ENCODE data around the gene TMEM80. TPM values are rescaled to one million over a fixed set of nuclear protein-coding genes. Genes with fewer than 3 reads are reported as not detected.

Gene TMEM80
- total and polyA plus RNA-seq, 9 of the 15 experiments (the other 6 are each of a cell fraction or from before 2014, with no cell fraction given) = 5.1 to 30.1 (median 12.4) TPM

GRCh38 chr11:742571-743201 lies 47.1 kb downstream of the TMEM80 start (continued):
- TF ChIP-seq AFF4 (CRISPR knock-in tag; IDR thresholded peaks at IDR 0.05) = no peak

- peak; percentile 62 for TF ChIP-seq ZNF592 (IDR thresholded peaks at IDR 0.05)
- no peak for TF ChIP-seq NR2C1 (IDR thresholded peaks at IDR 0.05)
- TF ChIP-seq NR2C1 (tag; IDR thresholded peaks at IDR 0.05) = peak; percentile 17; the same call in 1 of the 2 replicates
- TF ChIP-seq SP1 (CRISPR knock-in tag; IDR thresholded peaks at IDR 0.05) = 0 out of 2 replicates have a peak, but pooled peaks have one; percentile 31
- peak; percentile 35; the same call in 1 of the 2 replicates for TF ChIP-seq ZNF384 (IDR thresholded peaks at IDR 0.05; ENCODE audit: low read depth, low read length)
- TF ChIP-seq STAT6 (CRISPR knock-in tag; IDR thresholded peaks at IDR 0.05) = no peak
- peak; percentile 77 for TF ChIP-seq NFIC (IDR thresholded peaks at IDR 0.05)
- H3K36me3 ChIP-seq (ENCODE audit: control insufficient read depth, insufficient read depth, low read length) = peaks cover 18% of the 10 kb centered on the region
- H3K4me3 ChIP-seq = no peak overlapping the region
- H3K27ac ChIP-seq (ENCODE audit: extremely low read depth, low read depth, low read length) = peak overlapping the region; percentile 45; the same call in 1 of the 3 replicates
- ChIA-PET CTCF (ENCODE audit: low intra/inter-chr PET ratio) (no interaction called here), POLR2A (interaction anchor here (0.5 to 7.4 kb wide), 3 partner anchors 15 to 42 kb away, joined by 3 to 88 read pairs (median 3); no protein-coding TSS in a partner anchor)
- H3K4me2 ChIP-seq (ENCODE audit: insufficient read depth, low read length) = no peak overlapping the region
- H3K9ac ChIP-seq (ENCODE audit: insufficient read depth in 1 of 2, low read depth in 2 of 2, low read length in 2 of 2) = no peak overlapping the region
- FAIRE-seq = no peak
- BruUV-seq (replicated peaks) = no TSS peak
- peaks cover 3% of the 10 kb centered on the region for H3K9me1 ChIP-seq (ENCODE audit: control insufficient read depth, insufficient read depth, low read length)
- H3K9me3 ChIP-seq (replicated peaks; ENCODE audit: control insufficient read depth, insufficient read depth, low read depth, low read length) = no peaks in the 10 kb centered on the region
- H3K27me3 ChIP-seq (ENCODE audit: control insufficient read depth in 2 of 2, insufficient read depth in 2 of 2, low read length in 2 of 2) = no peaks in the 10 kb centered on the region
- no peak for DNase-seq (ENCODE audit: extremely low read depth in 1 of 4, low spot score in 3 of 4)
- ATAC-seq = no peak
- H2AFZ ChIP-seq (ENCODE audit: low read depth, low read length) = no peak overlapping the region
- WGBS (ENCODE audit: insufficient coverage, low coverage, missing lambda C conversion rate) = 5% methylated on average over 1 of the region's 1 CpG
- in situ Hi-C loops (cut with MboI) = no loop called here
- H3K4me1 ChIP-seq (replicated peaks in 1 of 2; ENCODE audit: control insufficient read depth in 2 of 2, insufficient read depth in 2 of 2, low read length in 2 of 2) = peaks cover 27 to 55% of the 10 kb centered on the region in 2 experiments
- H3K79me2 ChIP-seq (ENCODE audit: control insufficient read depth, insufficient read depth, low read length) = peaks cover 33% of the 10 kb centered on the region
- peaks cover 13% of the 10 kb centered on the region; the same call in 1 of the 2 replicates for H4K20me1 ChIP-seq (replicated peaks; ENCODE audit: control insufficient read depth, insufficient read depth, low read length)
- intact Hi-C loops (cut with micrococcal nuclease) = no loop called here
Observed at GRCh38 chr11:745428-745827, 49.8 kb downstream of the TMEM80 start.
